Measurements from ENCODE around the gene MET. TPM values are rescaled to one million over a fixed set of nuclear protein-coding genes. Genes with fewer than 3 reads are reported as not detected.

MET gene
- total and polyA plus RNA-seq, 2 of the 13 experiments (the other 11 are each of a cell fraction or from before 2014, with no cell fraction given), result 21.8 to 31.5 TPM

DNA sequence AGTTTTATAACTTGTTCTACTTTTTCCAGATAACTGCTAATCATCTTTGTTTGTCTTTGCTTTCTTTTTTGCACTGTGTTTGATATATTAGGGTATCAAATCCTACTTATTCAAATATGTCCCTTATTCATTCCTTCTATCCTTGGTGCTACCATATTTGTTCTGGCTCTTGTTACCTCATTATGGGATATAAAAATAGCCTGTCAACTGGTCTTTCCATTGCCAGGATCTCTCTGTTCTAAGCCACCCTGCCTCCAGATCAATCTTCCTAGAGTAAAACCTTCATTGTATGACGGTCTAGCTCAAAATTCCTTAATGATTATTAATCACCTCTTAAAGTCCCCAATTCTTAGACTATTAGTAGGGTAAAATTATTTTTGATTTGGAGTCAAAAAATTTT lies 25.2 kb downstream of the MET start (continued):
- TF ChIP-seq, protein P1, sequence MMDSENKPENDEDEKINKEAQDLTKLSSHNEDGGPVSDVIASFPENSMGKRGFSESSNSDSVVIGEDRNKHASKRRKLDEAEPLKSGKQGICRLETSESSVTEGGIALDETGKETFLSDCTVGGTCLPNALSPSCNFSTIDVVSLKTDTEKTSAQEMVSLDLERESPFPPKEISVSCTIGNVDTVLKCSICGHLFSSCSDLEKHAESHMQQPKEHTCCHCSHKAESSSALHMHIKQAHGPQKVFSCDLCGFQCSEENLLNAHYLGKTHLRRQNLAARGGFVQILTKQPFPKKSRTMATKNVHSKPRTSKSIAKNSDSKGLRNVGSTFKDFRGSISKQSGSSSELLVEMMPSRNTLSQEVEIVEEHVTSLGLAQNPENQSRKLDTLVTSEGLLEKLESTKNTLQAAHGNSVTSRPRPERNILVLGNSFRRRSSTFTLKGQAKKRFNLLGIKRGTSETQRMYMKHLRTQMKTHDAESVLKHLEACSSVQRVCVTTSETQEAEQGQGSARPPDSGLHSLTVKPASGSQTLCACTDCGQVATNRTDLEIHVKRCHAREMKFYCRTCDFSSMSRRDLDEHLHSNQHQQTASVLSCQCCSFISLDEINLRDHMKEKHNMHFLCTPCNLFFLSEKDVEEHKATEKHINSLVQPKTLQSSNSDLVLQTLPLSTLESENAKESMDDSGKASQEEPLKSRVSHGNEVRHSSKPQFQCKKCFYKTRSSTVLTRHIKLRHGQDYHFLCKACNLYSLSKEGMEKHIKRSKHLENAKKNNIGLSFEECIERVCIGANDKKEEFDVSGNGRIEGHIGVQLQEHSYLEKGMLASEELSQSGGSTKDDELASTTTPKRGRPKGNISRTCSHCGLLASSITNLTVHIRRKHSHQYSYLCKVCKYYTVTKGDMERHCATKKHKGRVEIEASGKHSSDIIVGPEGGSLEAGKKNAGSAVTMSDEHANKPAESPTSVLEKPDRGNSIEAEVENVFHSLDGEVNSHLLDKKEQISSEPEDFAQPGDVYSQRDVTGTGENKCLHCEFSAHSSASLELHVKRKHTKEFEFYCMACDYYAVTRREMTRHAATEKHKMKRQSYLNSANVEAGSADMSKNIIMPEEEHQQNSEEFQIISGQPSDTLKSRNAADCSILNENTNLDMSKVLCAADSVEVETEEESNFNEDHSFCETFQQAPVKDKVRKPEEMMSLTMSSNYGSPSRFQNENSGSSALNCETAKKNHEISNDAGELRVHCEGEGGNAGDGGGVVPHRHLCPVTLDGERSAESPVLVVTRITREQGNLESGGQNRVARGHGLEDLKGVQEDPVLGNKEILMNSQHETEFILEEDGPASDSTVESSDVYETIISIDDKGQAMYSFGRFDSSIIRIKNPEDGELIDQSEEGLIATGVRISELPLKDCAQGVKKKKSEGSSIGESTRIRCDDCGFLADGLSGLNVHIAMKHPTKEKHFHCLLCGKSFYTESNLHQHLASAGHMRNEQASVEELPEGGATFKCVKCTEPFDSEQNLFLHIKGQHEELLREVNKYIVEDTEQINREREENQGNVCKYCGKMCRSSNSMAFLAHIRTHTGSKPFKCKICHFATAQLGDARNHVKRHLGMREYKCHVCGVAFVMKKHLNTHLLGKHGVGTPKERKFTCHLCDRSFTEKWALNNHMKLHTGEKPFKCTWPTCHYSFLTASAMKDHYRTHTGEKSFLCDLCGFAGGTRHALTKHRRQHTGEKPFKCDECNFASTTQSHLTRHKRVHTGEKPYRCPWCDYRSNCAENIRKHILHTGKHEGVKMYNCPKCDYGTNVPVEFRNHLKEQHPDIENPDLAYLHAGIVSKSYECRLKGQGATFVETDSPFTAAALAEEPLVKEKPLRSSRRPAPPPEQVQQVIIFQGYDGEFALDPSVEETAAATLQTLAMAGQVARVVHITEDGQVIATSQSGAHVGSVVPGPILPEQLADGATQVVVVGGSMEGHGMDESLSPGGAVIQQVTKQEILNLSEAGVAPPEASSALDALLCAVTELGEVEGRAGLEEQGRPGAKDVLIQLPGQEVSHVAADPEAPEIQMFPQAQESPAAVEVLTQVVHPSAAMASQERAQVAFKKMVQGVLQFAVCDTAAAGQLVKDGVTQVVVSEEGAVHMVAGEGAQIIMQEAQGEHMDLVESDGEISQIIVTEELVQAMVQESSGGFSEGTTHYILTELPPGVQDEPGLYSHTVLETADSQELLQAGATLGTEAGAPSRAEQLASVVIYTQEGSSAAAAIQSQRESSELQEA (CRISPR knock-in tag; IDR thresholded peaks at IDR 0.05; ENCODE audit: not compliant biosample characterization), result no peak
- TF ChIP-seq, protein P2, sequence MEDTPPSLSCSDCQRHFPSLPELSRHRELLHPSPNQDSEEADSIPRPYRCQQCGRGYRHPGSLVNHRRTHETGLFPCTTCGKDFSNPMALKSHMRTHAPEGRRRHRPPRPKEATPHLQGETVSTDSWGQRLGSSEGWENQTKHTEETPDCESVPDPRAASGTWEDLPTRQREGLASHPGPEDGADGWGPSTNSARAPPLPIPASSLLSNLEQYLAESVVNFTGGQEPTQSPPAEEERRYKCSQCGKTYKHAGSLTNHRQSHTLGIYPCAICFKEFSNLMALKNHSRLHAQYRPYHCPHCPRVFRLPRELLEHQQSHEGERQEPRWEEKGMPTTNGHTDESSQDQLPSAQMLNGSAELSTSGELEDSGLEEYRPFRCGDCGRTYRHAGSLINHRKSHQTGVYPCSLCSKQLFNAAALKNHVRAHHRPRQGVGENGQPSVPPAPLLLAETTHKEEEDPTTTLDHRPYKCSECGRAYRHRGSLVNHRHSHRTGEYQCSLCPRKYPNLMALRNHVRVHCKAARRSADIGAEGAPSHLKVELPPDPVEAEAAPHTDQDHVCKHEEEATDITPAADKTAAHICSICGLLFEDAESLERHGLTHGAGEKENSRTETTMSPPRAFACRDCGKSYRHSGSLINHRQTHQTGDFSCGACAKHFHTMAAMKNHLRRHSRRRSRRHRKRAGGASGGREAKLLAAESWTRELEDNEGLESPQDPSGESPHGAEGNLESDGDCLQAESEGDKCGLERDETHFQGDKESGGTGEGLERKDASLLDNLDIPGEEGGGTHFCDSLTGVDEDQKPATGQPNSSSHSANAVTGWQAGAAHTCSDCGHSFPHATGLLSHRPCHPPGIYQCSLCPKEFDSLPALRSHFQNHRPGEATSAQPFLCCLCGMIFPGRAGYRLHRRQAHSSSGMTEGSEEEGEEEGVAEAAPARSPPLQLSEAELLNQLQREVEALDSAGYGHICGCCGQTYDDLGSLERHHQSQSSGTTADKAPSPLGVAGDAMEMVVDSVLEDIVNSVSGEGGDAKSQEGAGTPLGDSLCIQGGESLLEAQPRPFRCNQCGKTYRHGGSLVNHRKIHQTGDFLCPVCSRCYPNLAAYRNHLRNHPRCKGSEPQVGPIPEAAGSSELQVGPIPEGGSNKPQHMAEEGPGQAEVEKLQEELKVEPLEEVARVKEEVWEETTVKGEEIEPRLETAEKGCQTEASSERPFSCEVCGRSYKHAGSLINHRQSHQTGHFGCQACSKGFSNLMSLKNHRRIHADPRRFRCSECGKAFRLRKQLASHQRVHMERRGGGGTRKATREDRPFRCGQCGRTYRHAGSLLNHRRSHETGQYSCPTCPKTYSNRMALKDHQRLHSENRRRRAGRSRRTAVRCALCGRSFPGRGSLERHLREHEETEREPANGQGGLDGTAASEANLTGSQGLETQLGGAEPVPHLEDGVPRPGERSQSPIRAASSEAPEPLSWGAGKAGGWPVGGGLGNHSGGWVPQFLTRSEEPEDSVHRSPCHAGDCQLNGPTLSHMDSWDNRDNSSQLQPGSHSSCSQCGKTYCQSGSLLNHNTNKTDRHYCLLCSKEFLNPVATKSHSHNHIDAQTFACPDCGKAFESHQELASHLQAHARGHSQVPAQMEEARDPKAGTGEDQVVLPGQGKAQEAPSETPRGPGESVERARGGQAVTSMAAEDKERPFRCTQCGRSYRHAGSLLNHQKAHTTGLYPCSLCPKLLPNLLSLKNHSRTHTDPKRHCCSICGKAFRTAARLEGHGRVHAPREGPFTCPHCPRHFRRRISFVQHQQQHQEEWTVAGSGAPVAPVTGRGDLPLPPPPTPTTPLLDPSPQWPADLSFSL (CRISPR knock-in tag; IDR thresholded peaks at IDR 0.05), result no peak
- no peak for TF ChIP-seq WIZ (CRISPR knock-in tag; IDR thresholded peaks at IDR 0.05)
- no peak for TF ChIP-seq ZNF263 (CRISPR knock-in tag; IDR thresholded peaks at IDR 0.05)
- TF ChIP-seq ZNF282 (IDR thresholded peaks at IDR 0.05; ENCODE audit: partially characterized antibody), result no peak
- no peak for TF ChIP-seq HDAC1 (CRISPR knock-in tag; IDR thresholded peaks at IDR 0.05)

All from HepG2 (cell line).